GM12878 (cell line): Measurements from ENCODE around the gene PUM2. TPM values are rescaled to one million over a fixed set of nuclear protein-coding genes. Genes with fewer than 3 reads are reported as not detected.
A peak's percentile ranks its signal among the peaks of the same experiment; 100 is the strongest.

Experiments used
- ATAC-seq: fragments of 200-7000 bp; cut with Tn5 transposase; 3 replicates; pipeline ENCODE4 v1.9.1; 2020; ENCODE audit warnings: mild to moderate bottlenecking, moderate library complexity
- BruUV-seq: library from RNA; stranded (reverse); fragments of 400-500 nt; replicated peaks from 2 replicates; lab custom pipeline; 2021; lab: Mats Ljungman, UMichigan
- CTCF ChIA-PET: fragments of 300-600 bp; sonication (Branson Sonifier 250); formaldehyde crosslinking; extraction: SDS; loops from one replicate; lab custom pipeline; 2021; ENCODE audit warnings: inconsistent platforms; lab: Yijun Ruan, JAX
- POLR2A ChIA-PET: fragments of 350-600 bp; formaldehyde crosslinking; extraction: SDS; loops from one replicate; lab custom pipeline; 2021; ENCODE audit warnings: inconsistent platforms; lab: Charles Lee
- RAD21 ChIA-PET: fragments of 300-600 bp; sonication (Branson Sonifier 250); formaldehyde crosslinking; loops from one replicate; lab custom pipeline; 2023; ENCODE audit warnings: antibody characterized with exemption; ENCODE audit not compliant: unreplicated experiment; lab: Charles Lee
- SMC1A ChIA-PET: fragments of 300-600 bp; sonication (Branson Sonifier 250); formaldehyde crosslinking; loops from one replicate; lab custom pipeline; 2023; ENCODE audit not compliant: unreplicated experiment, uncharacterized antibody; lab: Charles Lee
- DNase-seq: peaks from one replicate; pipeline ENCODE4 v3.0.0-alpha.2; 2011; ENCODE audit warnings: low read depth, low spot score
- FAIRE-seq: peaks from 3 replicates; lab custom pipeline; 2011; peaks lifted over from hg19 to GRCh38; lab: Jason Lieb, UNC
- H2AFZ ChIP-seq: 2 replicates; pipeline ENCODE4 v1.6.0; 2011; ENCODE audit warnings: low read depth, low read length, control low read depth; ENCODE audit not compliant: control insufficient read depth
- H3K27ac ChIP-seq: 2 replicates; pipeline ENCODE4 v1.5.1; 2011; ENCODE audit warnings: control low read depth; ENCODE audit not compliant: control insufficient read depth, insufficient read depth
- H3K27me3 ChIP-seq, 2 experiments: replicated peaks in 1 of 2; 2 replicates each; pipeline versions ENCODE4 v1.6.0 to v1.6.1; 2011; ENCODE audit warnings: low read length in 1 of 2; ENCODE audit not compliant: control insufficient read depth in 2 of 2, insufficient read depth in 2 of 2
- H3K36me3 ChIP-seq, 2 experiments: 2 replicates each; pipeline ENCODE4 v1.5.1; 2011; ENCODE audit warnings: low read length in 1 of 2; ENCODE audit not compliant: control insufficient read depth in 2 of 2, insufficient read depth in 2 of 2
- H3K4me1 ChIP-seq: 2 replicates; pipeline ENCODE4 v1.6.1; 2011; ENCODE audit warnings: mild to moderate bottlenecking, low read length, moderate library complexity, mixed read lengths; ENCODE audit not compliant: control insufficient read depth, insufficient read depth
- H3K4me2 ChIP-seq: 2 replicates; pipeline ENCODE4 v1.6.0; 2011; ENCODE audit warnings: control low read depth; ENCODE audit not compliant: control insufficient read depth, insufficient read depth
- H3K4me3 ChIP-seq: fragments of 200-600 bp; sonication (generic); 2 replicates; pipeline ENCODE4 v1.5.1; 2016
- H3K79me2 ChIP-seq: 2 replicates; pipeline ENCODE4 v1.6.0; 2011; ENCODE audit warnings: low read length; ENCODE audit not compliant: control insufficient read depth, insufficient read depth
- H3K9ac ChIP-seq: 2 replicates; pipeline ENCODE4 v1.8.0; 2011; ENCODE audit warnings: low read length, control low read depth, mixed read lengths; ENCODE audit not compliant: control insufficient read depth, insufficient read depth
- H3K9me3 ChIP-seq: replicated peaks from 3 replicates; pipeline ENCODE4 v1.5.1; 2011; ENCODE audit warnings: mild to moderate bottlenecking, low read length; ENCODE audit not compliant: control insufficient read depth, insufficient read depth
- H4K20me1 ChIP-seq: 2 replicates; pipeline ENCODE4 v1.6.0; 2011; ENCODE audit not compliant: control insufficient read depth, insufficient read depth
- BMI1 ChIP-seq: fragments of 450-650 bp; IDR thresholded peaks from 2 replicates; pipeline ENCODE4 v1.6.1; 2016; ENCODE audit warnings: mild to moderate bottlenecking, moderate library complexity, borderline replicate concordance
- CHD2 ChIP-seq: IDR thresholded peaks from 2 replicates; pipeline ENCODE4 v1.6.1; 2011; ENCODE audit warnings: low read depth, low read length, improper control_type of control experiment, borderline replicate concordance
- DPF2 ChIP-seq: fragments of 450-650 bp; IDR thresholded peaks from 2 replicates; pipeline ENCODE4 v1.6.1; 2017; ENCODE audit warnings: mild to moderate bottlenecking
- EGR1 ChIP-seq, 2 experiments: IDR thresholded peaks; 1 replicate in 1 of 2; 2 replicates in 1 of 2; pipeline ENCODE4 v1.6.1; 2011 to 2012; ENCODE audit warnings: low read depth in 2 of 2, low read length in 2 of 2, borderline replicate concordance in 1 of 2, mild to moderate bottlenecking in 1 of 2, moderate library complexity in 1 of 2
- ETV6 ChIP-seq, 2 experiments: fragments of 450-650 bp in 1 of 2; IDR thresholded peaks in 1 of 2; conservative IDR thresholded peaks in 1 of 2; 2 replicates each; pipeline ENCODE4 v1.6.1; 2014; ENCODE audit warnings: antibody characterized with exemption in 1 of 2, borderline replicate concordance in 1 of 2, low read depth in 1 of 2, mild to moderate bottlenecking in 1 of 2, moderate library complexity in 1 of 2
- HDAC2 ChIP-seq: fragments of 200-600 bp; sonication (generic); IDR thresholded peaks from 2 replicates; pipeline ENCODE4 v1.6.1; 2017
- LARP7 ChIP-seq: fragments of 450-650 bp; IDR thresholded peaks from 2 replicates; pipeline ENCODE4 v1.6.1; 2017; ENCODE audit warnings: mild to moderate bottlenecking
- MEF2B ChIP-seq: fragments of 450-650 bp; IDR thresholded peaks from 2 replicates; pipeline ENCODE4 v1.6.1; 2018; ENCODE audit warnings: mild to moderate bottlenecking, moderate library complexity; ENCODE audit not compliant: partially characterized antibody, poor library complexity, severe bottlenecking
- MYB ChIP-seq: fragments of 150-350 bp; IDR thresholded peaks from 2 replicates; pipeline ENCODE4 v1.6.1; 2014; ENCODE audit warnings: mild to moderate bottlenecking, low read depth, low read length, borderline replicate concordance
- NFYB ChIP-seq: IDR thresholded peaks from 2 replicates; pipeline ENCODE4 v1.6.1; 2011; ENCODE audit warnings: low read depth, mild to moderate bottlenecking, low read length, improper control_type of control experiment, moderate library complexity; ENCODE audit not compliant: insufficient read depth
- RELA ChIP-seq: fragments of 450-650 bp; IDR thresholded peaks from 2 replicates; pipeline ENCODE4 v1.8.0; 2014; ENCODE audit warnings: borderline replicate concordance; ENCODE audit not compliant: partially characterized antibody
- SMAD5 ChIP-seq: IDR thresholded peaks from 2 replicates; pipeline ENCODE4 v1.6.1; 2016; ENCODE audit warnings: antibody characterized with exemption, low read depth
- SMC3 ChIP-seq: IDR thresholded peaks from 2 replicates; pipeline ENCODE4 v1.6.1; 2011; ENCODE audit warnings: low read length, improper control_type of control experiment, borderline replicate concordance
- TCF12 ChIP-seq: IDR thresholded peaks from 2 replicates; pipeline ENCODE4 v1.6.1; 2011; ENCODE audit warnings: low read depth, mild to moderate bottlenecking, low read length
- TCF3 ChIP-seq: IDR thresholded peaks from 2 replicates; pipeline ENCODE4 v1.6.1; 2012; ENCODE audit warnings: low read depth, mild to moderate bottlenecking, low read length, borderline replicate concordance; ENCODE audit not compliant: insufficient read depth
- ZBED1 ChIP-seq: IDR thresholded peaks from 2 replicates; pipeline ENCODE4 v1.6.1; 2016; ENCODE audit warnings: borderline replicate concordance
- ZNF384 ChIP-seq: IDR thresholded peaks from 2 replicates; pipeline ENCODE4 v1.6.1; 2012; ENCODE audit warnings: low read depth, mild to moderate bottlenecking, low read length, improper control_type of control experiment, borderline replicate concordance
- WGBS: methylation state at CpG from one replicate; pipeline ENCODE4 v1.1.6; 2016; ENCODE audit warnings: low lambda C conversion rate; ENCODE audit not compliant: insufficient replicate concordance, insufficient coverage; ENCODE audit errors: missing lambda C conversion rate; 5-methylcytosine and 5-hydroxymethylcytosine counted together
- in situ Hi-C: fragments of 300-500 bp; cut with MboI; formaldehyde crosslinking; loops from 9 replicates; pipeline ENCODE4 v1.14.3; 2018; ENCODE audit warnings: mixed read lengths
- intact Hi-C: fragments of 100-400 bp; cut with micrococcal nuclease; formaldehyde crosslinking; loops from one replicate; pipeline ENCODE4 v1.14.2; 2022; ENCODE audit not compliant: unreplicated experiment
- polyA plus RNA-seq, 11 experiments: library from polyadenylated mRNA; depleted of rRNA in 4 of 11; unstranded in 6 of 11; stranded (reverse) in 5 of 11; fragments of >200 nt; fragmentation: Nextera tagmentation in 4 of 11; fragmentation: Illumina TruSeq in 1 of 11; extraction: Ambion mirVana in 4 of 11; extraction: Trizol in 1 of 11; gene quantifications; 1 replicate in 1 of 11; 2 replicates in 10 of 11; pipeline versions ENCODE4 v1.2.1 to v1.2.3, GENCODE V29; 2011 to 2016; ENCODE audit warnings: inconsistent platforms in 2 of 11, missing spikeins in 2 of 11, low read depth in 1 of 11
- total RNA-seq, 4 experiments: library from RNA; depleted of rRNA in 3 of 4; stranded (reverse); fragments of >200 nt in 3 of 4; fragmentation: Illumina TruSeq in 1 of 4; extraction: Trizol in 1 of 4; gene quantifications; 2 replicates each; pipeline versions ENCODE4 v1.2.1 to v1.2.3, GENCODE V29; 2013 to 2021
- TF ChIP-seq, protein P1 (sequence below), 3 experiments: IDR thresholded peaks in 2 of 3; conservative IDR thresholded peaks in 1 of 3; 2 replicates each; pipeline ENCODE4 v1.5.1; 2011; ENCODE audit warnings: low read depth in 3 of 3, low read length in 3 of 3, mild to moderate bottlenecking in 3 of 3, control low read depth in 2 of 3, moderate library complexity in 2 of 3, inconsistent platforms in 1 of 3, mixed read lengths in 1 of 3; ENCODE audit not compliant: control insufficient read depth in 2 of 3, insufficient read depth in 1 of 3; ENCODE audit errors: extremely low read depth in 1 of 3

The PUM2 gene
- total and polyA plus RNA-seq, 10 of the 15 experiments (the other 5 are each of a cell fraction or from before 2014, with no cell fraction given), result 14.5 to 87.6 (median 29.4) TPM

DNA sequence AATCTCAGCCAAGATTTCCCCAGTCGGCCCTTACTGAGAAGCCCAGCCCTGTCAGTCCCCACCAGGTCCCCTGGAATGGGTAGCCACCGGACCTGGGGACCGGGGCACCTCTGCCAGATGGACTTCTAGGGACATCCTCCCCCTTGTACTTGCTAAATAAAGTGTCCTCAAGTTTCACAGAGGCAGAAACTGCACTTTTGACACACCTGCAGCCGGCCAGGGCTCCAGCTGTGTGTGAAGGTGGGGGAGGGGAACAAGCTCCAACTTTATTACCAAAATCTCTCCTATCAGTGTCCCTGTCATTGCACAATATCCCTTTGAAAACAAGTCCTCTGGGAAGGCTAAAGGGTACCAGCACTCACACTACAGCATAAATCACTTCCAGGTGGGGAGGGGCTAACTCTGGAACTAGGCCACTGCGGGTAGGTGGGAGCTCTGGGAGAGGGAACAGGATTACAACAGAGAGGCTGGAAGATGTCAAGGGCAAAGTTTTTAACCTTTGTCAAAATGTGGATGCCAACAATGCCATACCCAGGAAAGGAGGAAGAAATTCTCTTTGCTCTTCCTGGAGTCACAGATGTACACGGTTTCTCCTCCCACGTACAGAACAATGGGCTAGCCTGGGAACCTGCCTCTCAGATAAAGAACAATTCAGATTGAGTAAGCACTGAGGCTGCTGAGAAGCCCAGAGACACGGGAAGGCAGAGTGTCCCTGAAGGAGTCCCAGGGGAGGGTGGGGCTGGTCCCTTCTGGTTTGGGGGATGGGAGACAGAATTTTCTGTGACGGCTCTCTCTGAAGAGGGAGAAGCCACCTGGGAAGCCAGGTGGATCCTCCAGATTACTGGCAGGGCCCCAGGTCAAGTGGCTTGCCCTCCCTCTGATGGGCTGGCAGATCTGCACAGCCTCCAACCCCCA lies 136.7 kb downstream of the PUM2 start:
- H3K27ac ChIP-seq, result peak overlapping the region; percentile 78
- BruUV-seq, result no TSS peak
- in situ Hi-C loops (no loop called here), intact Hi-C loops (no loop called here)
- SMC1A ChIA-PET, result interaction anchor here (0.6 to 1.9 kb wide), 12 partner anchors 8 to 257 kb away, joined by 3 to 11 read pairs (median 4); partner anchors contain the start of gene SDC1
- H3K9ac ChIP-seq, result peak overlapping the region; percentile 58
- H3K4me1 ChIP-seq, result peaks cover 54% of the 10 kb centered on the region
- H3K27me3 ChIP-seq, result no peaks in the 10 kb centered on the region
- DNase-seq, result peak; percentile 31
- POLR2A ChIA-PET, result interaction anchor here (0.9 to 5.0 kb wide), 6 partner anchors 9 to 72 kb away, joined by 3 to 38 read pairs (median 4); partner anchors contain the start of gene SDC1
- no peaks in the 10 kb centered on the region for H3K36me3 ChIP-seq
- CTCF ChIA-PET, result interaction anchor here (0.8 to 6.2 kb wide), 4 partner anchors 9 to 74 kb away, joined by 3 to 39 read pairs (median 10); partner anchors contain the start of gene SDC1
- H3K9me3 ChIP-seq, result no peaks in the 10 kb centered on the region
- H2AFZ ChIP-seq, result peak overlapping the region; percentile 21; the same call in 1 of the 2 replicates
- 0 out of 2 replicates have a peak overlapping the region, but pooled peaks have one; percentile 9 for H3K4me3 ChIP-seq
- RAD21 ChIA-PET, result interaction anchor here (0.7 to 6.2 kb wide), 7 partner anchors 8 to 78 kb away, joined by 3 to 69 read pairs (median 5); partner anchors contain the start of gene SDC1
- no peaks in the 10 kb centered on the region for H4K20me1 ChIP-seq
- no peak for FAIRE-seq
- ATAC-seq, result peak; percentile 54
- peaks cover 27% of the 10 kb centered on the region for H3K79me2 ChIP-seq
- 48% methylated on average over 9 of the region's 9 CpGs for WGBS
- peak overlapping the region; percentile 83 for H3K4me2 ChIP-seq
- no peak for TF ChIP-seq ZBED1
- TF ChIP-seq EGR1 (IDR thresholded peaks at IDR 0.05; ENCODE audit: borderline replicate concordance in 1 of 2, low read depth in 2 of 2, low read length in 2 of 2), result 0 out of 3 replicates have a peak, but pooled peaks of 1 of the 2 experiments have one; percentile 24
- no peak for TF ChIP-seq ZNF384
- TF ChIP-seq BMI1, result no peak
- TF ChIP-seq HDAC2, result no peak
- no peak for TF ChIP-seq SMAD5
- 0 out of 2 replicates have a peak, but pooled peaks have one; percentile 13 for TF ChIP-seq CHD2
- TF ChIP-seq, protein P1, sequence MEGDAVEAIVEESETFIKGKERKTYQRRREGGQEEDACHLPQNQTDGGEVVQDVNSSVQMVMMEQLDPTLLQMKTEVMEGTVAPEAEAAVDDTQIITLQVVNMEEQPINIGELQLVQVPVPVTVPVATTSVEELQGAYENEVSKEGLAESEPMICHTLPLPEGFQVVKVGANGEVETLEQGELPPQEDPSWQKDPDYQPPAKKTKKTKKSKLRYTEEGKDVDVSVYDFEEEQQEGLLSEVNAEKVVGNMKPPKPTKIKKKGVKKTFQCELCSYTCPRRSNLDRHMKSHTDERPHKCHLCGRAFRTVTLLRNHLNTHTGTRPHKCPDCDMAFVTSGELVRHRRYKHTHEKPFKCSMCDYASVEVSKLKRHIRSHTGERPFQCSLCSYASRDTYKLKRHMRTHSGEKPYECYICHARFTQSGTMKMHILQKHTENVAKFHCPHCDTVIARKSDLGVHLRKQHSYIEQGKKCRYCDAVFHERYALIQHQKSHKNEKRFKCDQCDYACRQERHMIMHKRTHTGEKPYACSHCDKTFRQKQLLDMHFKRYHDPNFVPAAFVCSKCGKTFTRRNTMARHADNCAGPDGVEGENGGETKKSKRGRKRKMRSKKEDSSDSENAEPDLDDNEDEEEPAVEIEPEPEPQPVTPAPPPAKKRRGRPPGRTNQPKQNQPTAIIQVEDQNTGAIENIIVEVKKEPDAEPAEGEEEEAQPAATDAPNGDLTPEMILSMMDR (IDR thresholded peaks at IDR 0.05 in 2 of 3, conservative IDR thresholded peaks at IDR 0.05 in 1 of 3; ENCODE audit: control insufficient read depth in 2 of 3, extremely low read depth in 1 of 3, insufficient read depth in 1 of 3, low read depth in 3 of 3, low read length in 3 of 3), result no peak
- no peak for TF ChIP-seq SMC3
- TF ChIP-seq ETV6 (conservative IDR thresholded peaks at IDR 0.05 in 1 of 2, IDR thresholded peaks at IDR 0.05 in 1 of 2; ENCODE audit: borderline replicate concordance in 1 of 2, low read depth in 1 of 2), result no peak
- no peak for TF ChIP-seq NFYB
- TF ChIP-seq MEF2B, result peak; percentile 98
- peak; percentile 82; the same call in 1 of the 2 replicates for TF ChIP-seq TCF3
- TF ChIP-seq TCF12, result peak; percentile 90
- no peak for TF ChIP-seq MYB
- TF ChIP-seq RELA, result no peak
- no peak for TF ChIP-seq DPF2
- TF ChIP-seq LARP7, result no peak
